Activated gamma-delta T cell treated with Interleukin-2 at 50 U/mL for 16 hours (primary cell): ENCODE measurements around the gene NAPB.
"Not testable (repeated sequence)": the region's sequence is repeated elsewhere in the genome, so short reads cannot be mapped to it uniquely, and the experiment has no call there.

ENCODE experiments used
- DNase-seq: peaks from one replicate; pipeline ENCODE4 v3.0.0-alpha.2; 2020

The NAPB gene

DNA sequence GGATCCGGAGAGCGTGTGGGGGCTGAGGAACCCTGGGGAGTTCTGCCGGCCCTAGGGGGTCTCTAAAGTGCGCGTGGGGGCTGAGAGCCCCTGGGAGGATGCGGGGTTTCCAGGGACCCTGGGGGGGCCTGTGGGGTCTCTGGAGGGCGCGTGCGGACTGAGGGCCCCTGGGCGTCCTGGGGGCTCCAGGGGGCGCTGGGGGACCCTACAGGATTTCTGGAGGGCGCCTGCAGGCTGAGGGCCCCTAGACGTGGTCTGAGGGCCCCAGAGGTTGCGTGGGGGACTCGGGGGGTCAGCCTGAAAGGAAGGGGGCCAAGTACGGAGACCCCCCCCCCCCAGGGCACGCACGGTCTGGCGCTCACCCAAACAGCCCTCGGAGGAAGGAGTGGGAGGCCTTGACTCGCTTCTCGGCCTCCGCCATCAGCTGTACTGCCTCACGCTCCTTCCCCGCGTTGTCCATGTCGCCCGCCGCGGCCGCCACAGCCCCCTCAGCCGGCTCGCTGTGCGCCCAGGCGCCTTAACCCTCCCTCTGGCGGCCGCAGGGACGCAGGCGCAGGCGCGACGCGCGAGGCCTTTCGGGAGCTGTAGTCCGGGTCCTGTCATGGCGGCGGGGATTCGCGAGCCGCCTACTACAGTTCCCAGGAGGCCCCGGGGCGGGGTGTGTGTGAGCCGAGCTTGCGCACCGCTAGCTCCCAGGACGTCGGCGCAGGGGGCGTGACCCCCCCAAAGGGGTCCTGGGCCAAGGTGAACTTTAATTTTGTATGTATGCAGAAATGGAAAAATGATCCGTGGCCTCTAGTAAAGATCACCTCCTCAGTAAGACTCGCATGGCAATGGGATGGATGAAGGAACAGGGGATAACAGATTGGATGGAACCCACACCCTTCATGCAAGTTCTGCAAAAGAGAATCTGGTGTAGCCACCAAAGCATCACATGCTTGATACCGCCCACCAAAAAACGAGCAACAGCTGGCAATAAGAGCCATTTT, at the start of gene NAPB:
Gene NAPB (minus strand): TSS at position 546 of the 989 bp plus-strand sequence. CDS start 86 bp downstream, at position 460.
- DNase-seq, result peak; percentile 92

DNA sequence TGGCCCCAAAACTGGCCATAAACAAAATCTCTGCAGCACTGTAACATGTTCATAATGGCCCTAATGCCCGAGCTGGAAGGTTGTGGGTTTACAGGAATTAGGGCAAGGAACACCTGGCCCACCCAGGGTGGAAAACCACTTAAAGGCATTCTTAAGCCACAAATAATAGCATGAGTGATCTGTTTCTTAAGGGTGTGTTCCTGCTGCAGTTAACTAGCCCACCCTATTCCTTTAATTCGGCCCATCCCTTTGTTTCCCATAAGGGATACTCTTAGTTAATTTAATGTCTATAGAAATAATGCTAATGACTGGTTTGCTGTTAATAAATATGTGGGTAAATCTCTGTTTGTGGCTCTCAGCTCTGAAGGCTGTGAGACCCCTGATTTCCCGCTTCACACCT, 45.7 kb upstream of the NAPB start:
- not testable (repeated sequence) for DNase-seq

DNA sequence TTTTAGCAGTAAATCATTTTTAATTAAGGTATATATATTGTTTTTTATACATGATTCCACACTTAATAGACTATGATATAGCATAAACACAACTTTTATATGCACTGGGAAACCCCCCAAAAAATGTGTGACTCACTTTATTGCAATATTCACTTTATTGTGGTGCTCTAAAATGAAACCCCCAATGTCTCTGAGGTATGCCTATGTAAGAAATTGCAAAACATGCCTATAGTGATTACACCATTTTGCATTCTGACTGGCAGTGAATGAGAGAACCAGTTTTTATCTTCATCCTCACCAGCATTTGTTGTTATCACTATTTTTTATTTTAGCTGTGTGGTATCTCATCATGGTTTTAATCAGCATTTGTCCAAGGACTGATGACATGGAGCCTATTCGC, 39.9 kb upstream of the NAPB start:
- DNase-seq, result no peak

DNA sequence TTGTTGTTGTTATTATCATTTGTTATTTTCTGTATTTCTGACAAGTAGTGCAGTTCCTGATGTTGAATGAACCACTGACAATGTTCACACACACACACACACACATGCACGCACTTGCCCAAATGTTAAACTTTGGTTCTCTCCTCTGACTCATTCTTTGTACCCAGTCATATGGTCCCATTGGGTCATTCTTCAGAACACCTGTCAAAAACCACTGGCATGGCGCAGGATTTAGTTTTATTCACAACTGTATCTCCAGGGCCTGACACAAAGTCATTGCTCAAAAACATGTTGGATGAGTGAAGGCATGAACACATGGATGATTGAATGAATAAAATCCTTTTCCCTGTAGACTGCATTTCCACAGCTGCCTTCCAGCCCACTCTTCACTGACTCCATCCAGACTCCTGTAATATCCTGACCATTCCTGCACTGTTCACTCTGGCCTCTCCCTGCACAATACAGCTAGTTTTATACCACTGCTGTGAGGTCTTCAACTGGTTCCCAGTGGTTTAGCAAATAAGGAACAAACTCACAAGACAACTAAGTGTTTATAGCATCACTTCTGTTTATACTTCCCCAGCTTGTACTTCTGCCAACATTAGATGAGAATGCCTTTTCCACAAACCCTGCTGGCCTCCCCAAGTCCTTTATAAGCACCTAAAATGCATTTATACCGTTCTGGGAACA, 38.3 kb upstream of the NAPB start:
- no peak for DNase-seq

DNA sequence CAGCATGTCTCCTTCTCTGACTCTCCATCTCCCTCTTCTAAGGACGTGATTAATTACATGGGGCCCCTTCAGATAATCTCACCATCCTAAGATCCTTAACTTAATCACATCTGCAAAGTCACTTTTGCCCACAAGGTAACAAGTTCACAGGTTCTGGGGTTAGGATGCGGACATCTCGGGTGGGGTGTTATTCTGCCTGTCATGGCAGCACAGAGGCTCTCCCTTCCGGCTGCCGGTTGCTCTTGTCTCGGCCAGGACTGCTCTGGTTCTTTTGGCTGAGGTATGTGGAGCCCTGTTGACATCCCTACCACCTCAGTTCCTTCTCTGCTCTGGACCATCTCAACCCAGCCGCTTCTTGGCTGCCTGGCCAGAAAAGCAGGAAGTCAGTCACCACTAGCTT, 35.6 kb upstream of the NAPB start:
- no peak for DNase-seq

DNA sequence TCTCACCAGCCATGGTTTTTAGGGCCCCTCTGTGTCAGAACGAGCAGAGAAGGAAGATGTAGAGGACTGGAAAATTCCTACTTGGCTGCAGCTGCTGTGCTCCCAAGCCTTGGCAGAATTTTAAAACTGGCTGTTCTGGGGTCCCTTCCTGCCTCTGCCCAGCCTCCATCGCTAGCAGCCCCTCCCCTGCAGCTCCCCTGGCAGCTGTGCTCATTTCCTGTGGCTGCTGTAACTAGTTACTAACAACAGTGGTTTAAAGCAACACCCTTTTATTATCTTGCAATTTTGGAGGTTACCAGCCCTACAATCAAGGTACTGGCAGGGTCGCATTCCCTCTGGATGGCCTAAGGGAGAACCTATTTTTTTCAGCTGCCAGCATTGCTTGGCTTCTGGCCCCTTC, 35.1 kb upstream of the NAPB start:
- no peak for DNase-seq

DNA sequence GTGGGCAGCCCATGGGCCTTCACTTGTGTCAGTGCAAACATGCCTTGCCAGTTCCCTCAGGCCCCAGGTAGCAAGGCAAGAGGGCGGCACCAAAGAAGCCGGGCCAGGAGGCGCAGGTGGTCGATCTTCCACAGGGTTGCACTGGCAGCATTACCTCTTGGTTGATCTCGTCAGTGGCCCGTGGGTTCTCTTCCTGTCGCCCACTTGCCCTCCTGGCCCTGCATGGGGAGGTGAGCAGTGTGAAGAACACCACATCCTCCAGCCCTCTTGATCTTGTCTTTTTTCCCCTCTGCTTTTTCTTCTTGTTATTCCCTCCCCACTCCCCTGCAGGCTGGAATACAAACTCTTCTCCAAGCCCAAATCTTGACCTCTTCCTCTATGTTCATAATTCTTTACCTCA, 34.4 kb upstream of the NAPB start:
- DNase-seq, result no peak

DNA sequence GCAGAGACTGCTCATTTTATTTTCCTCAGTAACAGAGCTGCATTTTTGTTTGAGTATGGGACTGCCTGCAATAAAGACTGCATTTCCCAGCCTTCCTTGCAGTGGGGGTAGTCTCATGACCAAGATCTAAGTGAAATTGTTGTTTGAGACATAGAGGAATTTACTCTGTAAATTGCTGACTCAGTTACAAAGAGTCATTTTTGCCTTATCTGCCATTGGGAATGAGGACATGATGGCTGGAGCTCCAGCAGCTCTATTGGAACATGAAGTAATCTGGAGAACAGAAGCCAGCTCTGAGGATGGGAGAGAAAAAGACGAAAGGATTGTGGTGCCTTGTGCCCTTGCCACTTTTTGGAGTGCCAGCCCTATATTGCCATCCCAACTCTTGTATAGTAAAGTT, 33.5 kb upstream of the NAPB start:
- no peak for DNase-seq

DNA sequence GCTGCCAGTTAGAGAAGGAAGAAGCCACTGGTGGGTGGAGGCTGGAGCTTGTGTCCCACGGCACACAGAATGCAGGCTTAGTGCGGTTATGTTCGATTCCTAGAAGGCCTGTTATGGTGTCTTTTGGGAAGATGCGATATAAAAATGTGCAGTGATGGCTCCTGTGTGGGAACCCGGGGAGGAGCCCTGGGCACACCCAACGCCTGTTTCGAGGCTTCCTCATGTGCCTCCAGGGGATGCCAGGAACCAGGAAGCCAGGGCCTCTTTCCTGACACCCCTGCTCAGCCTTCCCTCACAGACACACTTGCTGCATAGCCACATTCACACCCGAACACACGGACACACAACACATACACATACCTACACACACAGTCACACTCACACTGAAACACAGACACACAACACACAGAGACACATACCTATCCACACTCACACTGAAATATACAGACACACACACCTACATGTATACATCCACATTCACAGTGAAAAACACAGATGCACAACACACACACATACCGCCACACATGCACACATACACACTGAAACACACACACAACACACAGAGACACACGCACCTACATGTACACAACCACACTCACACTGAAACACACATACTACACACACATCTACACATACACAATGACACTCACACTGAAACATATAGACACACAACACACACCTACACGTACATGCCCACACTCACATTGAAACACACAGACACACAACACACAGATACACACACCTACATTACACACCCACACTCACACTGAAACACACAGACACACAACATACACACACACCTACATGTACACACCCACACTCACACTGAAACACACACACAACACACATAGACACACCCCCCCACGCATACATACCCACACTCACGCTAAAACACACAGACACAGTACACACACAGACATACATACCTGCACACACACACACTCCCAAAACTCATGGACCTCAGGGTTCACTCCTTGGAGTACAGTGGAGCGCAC, 32.6 kb upstream of the NAPB start:
- DNase-seq, result no peak

DNA sequence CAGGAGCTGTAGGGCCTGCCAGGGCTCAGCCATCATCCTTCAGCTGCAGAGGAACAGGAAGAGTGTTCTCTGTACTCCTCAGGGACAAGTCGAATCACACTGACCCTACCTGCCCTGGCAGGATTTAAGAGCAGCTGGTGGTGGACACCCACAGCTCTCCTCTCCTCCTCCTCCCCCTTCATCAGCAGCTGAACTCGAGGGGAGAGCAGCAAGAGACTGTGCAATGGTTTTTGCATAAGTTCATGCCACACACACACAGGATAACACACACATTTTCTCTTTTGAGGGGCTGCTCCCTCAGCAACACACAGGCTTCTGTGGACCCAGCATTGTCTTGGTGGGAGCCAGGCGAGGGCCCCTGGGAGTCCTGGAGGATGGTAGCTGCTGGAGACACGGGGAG, 31.5 kb upstream of the NAPB start, which contains the start of gene CST11:
Gene CST11 (minus strand): TSS at position 101 of the 400 bp plus-strand sequence. CDS start 65 bp downstream, at position 36.
- DNase-seq, result no peak

DNA sequence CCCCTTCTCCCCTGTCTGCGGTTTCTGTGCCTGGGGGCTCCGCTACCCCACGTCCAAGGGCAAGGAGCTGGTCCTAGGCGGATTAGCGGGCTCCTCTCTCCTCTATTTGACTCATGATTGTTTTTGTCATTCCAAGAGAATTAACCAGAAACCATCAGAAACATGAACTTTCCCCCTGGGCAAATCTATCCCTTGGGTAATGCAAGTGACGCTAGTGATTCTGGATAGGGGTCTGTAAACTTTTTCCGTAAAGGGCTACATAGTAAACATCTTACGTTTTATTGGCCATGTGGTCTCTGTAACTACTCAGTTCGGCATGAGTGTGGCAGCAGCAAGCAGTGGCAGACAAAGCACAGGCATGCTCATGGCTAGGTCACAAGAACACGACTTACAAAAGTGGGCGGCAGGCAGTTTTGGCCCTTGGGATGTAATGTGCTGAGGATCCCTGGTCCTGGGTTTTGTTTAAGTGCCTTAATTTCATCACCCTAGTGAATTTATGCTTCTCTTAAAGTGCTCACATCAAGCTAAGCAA, 30.7 kb upstream of the NAPB start:
- no peak for DNase-seq

DNA sequence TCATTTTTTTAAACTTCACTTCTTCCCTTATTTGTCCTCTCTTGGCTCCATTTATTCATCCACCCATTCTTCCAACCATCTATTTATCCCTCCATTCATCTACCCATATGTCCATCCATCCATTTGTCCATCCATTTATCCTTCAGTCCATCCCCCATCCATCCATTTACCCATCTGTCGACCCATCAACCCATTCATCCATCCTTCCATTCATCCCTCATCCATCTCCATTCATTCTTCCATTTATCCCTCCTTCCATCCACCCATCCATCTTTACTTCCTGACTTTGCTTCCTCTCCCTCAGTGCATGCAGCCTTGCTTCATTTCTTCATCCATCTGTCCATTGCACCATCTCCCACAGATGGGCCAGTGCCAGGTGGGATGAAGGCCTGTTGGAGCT, 29.6 kb upstream of the NAPB start:
- no peak for DNase-seq

DNA sequence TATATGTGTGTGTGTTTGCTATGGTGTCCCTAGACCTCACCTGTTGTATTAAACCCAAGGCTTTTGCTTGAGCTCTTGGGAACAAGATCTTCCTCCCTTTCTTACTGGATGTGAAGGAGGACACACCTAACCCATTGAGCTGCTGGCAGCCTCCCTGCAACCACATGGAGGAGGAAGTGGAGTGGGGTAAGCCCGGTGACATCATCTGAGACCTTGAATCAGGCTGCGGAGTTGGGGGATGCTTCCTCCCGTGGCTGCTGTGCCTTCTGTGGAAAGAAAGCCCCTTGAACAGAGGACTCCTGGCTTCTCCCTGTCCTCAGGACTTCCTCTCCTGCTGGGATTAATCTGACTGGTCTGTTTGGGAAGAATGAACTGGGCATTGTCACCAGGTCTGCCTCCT, 28.1 kb upstream of the NAPB start:
- DNase-seq, result no peak

DNA sequence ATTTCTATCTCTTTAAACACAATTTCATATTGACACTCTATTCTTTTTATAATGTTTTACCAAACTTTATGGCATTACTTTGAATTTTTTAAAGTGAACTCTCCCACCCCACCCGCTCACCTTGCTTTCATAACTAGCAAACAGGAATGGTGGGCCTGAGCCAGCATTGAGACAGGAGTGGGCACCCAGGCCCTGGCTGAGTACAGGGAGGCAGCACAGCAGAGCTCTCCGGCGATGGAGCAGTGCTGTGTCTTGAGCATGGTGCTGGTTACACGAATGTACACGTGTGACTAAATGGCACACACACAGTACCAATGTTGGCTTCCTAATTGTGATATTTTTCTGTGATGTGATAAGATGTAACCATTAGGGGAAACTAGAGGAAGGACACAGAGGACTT, 26.9 kb upstream of the NAPB start:
- no peak for DNase-seq

DNA sequence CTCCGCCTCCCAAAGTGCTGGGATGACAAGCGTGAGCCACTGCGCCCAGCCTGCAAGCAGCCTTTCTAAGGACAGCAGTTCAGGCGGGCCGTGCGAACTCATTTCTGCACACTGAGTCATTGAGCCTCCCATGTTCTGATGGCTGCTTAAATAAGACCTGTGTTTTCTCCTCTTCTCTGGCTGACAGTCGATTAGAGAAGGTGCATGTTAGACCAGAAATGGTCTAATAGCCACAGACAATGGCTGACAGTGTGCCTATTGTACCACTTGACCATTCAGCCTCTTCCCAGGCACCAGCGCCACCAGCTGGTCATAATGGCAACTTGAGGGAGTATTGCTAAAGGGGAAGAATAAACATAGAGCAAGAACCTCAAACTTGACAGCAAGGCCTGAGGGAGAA, 25.2 kb upstream of the NAPB start:
- DNase-seq, result no peak

DNA sequence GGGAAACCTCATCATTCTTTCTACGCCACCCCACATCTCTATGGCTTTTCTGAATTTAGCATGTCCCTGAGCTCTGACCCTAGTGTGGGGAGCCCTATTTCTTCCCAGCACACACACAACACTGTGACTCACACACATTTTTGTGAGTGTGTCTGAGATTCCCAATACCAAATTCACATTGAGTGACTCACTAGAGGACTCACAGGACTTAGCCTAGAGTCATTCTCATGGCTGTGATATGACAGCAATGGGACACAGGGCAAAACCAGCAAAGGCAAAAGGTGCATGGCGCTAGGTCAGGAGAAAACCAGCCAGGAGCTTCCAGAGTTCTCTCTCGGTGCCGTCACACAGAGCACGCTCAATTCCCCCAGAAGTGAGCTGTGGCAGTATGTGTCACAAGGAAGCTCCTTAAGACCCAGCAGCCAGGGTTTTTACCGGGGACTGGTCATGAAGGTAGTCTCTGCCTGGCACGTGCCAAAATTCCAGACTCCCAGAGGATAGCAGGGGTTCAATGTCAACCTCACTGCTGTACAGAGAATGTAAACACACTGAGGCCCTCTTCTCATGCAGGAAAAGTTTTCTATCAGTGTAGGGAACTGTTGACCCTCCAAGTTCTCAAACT, 24.4 kb upstream of the NAPB start:
- no peak for DNase-seq

DNA sequence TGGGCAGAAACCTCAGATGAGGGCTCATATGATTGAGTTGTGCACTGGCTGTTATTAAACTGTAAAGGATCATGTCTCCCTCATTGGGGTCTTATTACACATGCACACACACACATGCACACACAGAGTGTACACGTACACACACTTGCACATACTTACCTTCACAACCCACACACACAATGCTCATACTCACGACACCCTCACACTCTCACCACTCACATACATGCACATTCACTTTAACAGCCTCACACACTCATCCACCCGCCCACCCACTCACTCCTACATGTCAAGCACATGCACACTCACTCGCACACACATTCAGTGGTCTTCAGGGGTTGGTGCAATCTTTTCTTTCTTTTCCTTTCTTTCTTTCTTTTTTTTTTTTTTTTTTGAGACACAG, 23.6 kb upstream of the NAPB start:
- DNase-seq, result no peak

DNA sequence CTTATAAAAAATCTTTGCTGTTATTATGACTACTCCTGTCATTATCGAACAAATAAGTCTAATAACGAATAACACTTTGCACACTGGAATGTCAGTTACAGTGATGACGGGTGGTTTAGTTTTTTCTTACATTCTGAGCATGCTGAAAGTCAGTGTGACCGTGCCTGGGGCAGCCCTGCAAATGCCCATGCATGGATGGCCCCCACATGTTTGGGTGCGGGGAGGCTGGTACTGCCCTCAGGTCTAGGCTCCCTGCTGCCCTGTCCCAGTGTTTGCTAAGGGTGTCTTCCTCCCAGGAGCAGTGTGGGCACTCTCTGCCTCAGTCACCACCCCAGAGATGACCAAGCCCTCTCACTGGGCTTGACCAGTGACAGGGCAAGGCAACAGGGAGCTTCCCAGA, 21.1 kb upstream of the NAPB start:
- DNase-seq, result no peak

DNA sequence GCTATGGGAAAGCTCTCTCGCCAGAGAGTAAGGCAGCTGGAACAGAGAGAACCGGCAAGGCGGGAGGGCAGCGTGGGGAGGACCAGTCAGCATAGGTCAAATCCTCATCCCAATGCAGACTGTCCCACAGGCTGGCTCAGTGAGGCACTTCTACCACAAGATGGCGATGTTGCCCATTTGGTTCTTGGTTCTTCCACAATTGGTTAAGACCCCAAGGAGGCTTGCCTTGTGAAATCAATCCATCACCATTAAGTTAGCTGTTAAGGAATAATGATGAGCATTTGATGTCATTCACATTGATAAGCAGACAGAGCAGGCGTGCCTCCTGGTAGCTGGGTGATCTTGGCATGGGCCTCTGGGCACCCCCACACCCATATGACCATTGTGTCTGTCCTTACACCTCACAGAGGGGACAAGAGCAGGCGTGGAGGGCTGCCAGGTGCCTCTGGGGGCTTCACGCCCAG, 20.6 kb upstream of the NAPB start:
- DNase-seq, result peak; percentile 61

DNA sequence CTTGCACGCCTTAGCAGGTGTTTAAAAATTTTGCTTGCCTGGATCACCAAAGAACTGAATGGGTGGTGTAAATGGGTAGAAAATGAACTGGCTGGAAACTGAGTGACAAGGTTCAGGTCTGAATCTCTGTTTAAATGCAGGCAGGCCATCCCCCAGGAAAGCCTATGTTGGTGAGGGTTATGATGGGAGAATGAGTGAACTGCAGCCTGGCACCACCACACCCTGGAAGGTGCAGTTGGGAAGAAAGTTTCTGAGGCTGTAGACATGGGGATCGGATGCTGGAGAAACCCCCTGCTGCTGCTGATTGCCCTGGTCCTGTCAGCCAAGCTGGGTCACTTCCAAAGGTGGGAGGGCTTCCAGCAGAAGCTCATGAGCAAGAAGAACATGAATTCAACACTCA, 18.7 kb upstream of the NAPB start:
- no peak for DNase-seq

DNA sequence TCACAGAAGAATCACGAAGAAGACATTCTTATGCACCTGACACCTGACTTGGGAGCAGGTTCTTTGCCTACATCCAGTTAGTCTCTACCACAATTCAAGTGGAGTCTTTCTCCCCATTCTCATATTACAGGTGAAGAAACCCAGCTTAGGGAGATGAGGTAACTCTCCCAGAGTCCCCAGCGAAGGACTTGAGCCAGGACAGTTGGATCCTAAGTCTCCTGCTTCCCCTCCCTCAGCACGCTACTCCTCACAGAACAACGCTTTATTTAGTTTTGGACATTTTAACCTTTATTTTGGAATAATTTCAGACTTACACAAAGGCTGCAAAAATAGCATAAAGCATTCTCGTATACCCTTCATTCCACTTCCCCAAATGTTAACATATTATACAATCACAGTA, 17.4 kb upstream of the NAPB start:
- no peak for DNase-seq
